Prostate gland (tissue), 2 donors: ENCODE data around the gene UBE2E2.

Experiments
- POLR2AphosphoS5 ChIP-seq: sonication (generic); formaldehyde crosslinking; IDR thresholded peaks from one replicate; pipeline ENCODE4 v1.6.1; 2017; ENCODE audit warnings: antibody characterized with exemption
- TF ChIP-seq, protein P1 (sequence below), 4 experiments: fragments of 200-600 bp in 2 of 4; fragments of 450-650 bp in 2 of 4; sonication (generic) in 2 of 4; IDR thresholded peaks; 1 replicate in 3 of 4; 2 replicates in 1 of 4; pipeline ENCODE4 v1.5.1; 2016 to 2019; ENCODE audit warnings: antibody characterized with exemption in 4 of 4, mild to moderate bottlenecking in 2 of 4, moderate library complexity in 2 of 4

- TF ChIP-seq, protein P1, sequence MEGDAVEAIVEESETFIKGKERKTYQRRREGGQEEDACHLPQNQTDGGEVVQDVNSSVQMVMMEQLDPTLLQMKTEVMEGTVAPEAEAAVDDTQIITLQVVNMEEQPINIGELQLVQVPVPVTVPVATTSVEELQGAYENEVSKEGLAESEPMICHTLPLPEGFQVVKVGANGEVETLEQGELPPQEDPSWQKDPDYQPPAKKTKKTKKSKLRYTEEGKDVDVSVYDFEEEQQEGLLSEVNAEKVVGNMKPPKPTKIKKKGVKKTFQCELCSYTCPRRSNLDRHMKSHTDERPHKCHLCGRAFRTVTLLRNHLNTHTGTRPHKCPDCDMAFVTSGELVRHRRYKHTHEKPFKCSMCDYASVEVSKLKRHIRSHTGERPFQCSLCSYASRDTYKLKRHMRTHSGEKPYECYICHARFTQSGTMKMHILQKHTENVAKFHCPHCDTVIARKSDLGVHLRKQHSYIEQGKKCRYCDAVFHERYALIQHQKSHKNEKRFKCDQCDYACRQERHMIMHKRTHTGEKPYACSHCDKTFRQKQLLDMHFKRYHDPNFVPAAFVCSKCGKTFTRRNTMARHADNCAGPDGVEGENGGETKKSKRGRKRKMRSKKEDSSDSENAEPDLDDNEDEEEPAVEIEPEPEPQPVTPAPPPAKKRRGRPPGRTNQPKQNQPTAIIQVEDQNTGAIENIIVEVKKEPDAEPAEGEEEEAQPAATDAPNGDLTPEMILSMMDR (IDR thresholded peaks at IDR 0.05) = no peak
- no peak for TF ChIP-seq POLR2AphosphoS5
These were observed 39.0 kb downstream of the UBE2E2 start for GRCh38 chr3:23242106-23242505.
